ENCODE results near the gene TEKT3.

DNA sequence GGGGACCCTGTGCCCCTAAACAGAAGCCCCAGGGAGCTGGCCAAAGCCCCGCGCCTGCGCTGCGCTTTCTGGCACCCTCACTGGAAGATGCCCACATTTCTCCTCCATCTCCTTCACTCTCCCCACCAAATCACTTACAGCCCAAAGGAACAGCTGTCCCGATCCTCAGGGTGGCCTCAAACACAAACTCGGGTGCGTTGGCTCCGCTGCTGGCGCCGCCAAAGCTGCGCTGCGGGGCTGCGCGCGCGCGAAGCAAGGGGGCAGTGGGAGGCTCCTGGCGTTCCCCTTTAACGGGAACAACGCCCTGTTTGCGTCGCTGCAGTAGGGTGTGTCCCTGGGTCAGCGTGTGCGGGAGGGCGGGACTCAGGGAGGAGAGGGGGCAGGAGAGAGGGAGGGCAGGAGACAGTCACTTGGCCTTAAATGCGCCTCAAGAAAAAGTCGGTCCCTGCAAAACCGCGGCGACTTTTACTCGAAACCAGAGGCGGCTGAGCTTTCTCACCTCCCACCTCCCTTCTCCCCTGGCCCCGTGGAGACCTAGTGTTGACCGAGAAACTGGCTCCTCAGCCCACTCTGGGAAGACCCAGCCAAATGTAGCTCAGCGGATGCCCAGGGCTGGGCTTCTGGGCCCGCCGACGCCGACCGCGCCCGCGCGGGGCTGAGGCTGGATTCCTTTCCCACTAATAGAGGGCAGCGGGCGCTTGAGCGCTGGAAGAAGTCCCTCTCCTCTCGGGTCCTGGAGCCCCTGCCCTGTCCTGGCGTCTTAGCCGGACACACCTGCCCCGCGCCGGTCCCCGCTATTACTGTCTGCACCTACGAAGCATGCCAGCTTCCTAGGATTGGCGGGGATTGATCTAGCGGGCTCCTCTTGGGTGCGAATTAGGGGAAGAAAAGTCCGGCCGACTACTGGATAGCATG, 78.8 kb downstream of the TEKT3 start:
- TF ChIP-seq ZNF274 (IDR thresholded peaks at IDR 0.05; ENCODE audit: low read length) (no peak), ZNF274 (tag by site-specific recombination; IDR thresholded peaks at IDR 0.05; ENCODE audit: borderline replicate concordance) (no peak), SCRT1 (tag by site-specific recombination; IDR thresholded peaks at IDR 0.05; ENCODE audit: borderline replicate concordance) (no peak), ZNF132 (tag by site-specific recombination; IDR thresholded peaks at IDR 0.05; ENCODE audit: borderline replicate concordance) (no peak), YY2 (tag by site-specific recombination; IDR thresholded peaks at IDR 0.05) (no peak)
- TF ChIP-seq, protein P1, sequence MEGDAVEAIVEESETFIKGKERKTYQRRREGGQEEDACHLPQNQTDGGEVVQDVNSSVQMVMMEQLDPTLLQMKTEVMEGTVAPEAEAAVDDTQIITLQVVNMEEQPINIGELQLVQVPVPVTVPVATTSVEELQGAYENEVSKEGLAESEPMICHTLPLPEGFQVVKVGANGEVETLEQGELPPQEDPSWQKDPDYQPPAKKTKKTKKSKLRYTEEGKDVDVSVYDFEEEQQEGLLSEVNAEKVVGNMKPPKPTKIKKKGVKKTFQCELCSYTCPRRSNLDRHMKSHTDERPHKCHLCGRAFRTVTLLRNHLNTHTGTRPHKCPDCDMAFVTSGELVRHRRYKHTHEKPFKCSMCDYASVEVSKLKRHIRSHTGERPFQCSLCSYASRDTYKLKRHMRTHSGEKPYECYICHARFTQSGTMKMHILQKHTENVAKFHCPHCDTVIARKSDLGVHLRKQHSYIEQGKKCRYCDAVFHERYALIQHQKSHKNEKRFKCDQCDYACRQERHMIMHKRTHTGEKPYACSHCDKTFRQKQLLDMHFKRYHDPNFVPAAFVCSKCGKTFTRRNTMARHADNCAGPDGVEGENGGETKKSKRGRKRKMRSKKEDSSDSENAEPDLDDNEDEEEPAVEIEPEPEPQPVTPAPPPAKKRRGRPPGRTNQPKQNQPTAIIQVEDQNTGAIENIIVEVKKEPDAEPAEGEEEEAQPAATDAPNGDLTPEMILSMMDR (tag by site-specific recombination; IDR thresholded peaks at IDR 0.05): peak; percentile 54; the same call in 1 of the 2 replicates
